COR-L47 (cell line): ENCODE measurements around the gene VENTX.
A peak's percentile ranks its signal among the peaks of the same experiment; 100 is the strongest.
"Not testable (repeated sequence)": the region's sequence is repeated elsewhere in the genome, so short reads cannot be mapped to it uniquely, and the experiment has no call there.

Source experiments
- DNase-seq: peaks from one replicate; lab custom pipeline; 2025; lab: John Stamatoyannopoulos, UW

VENTX gene

GRCh38 chr10:133254421-133255120 lies 16.9 kb downstream of the VENTX start:
- DNase-seq, result no peak

- no peak for DNase-seq
Measured at GRCh38 chr10:133255323-133255722, 17.7 kb downstream of the VENTX start.

GRCh38 chr10:133257489-133258065 lies 19.9 kb downstream of the VENTX start:
- no peak for DNase-seq

DNA sequence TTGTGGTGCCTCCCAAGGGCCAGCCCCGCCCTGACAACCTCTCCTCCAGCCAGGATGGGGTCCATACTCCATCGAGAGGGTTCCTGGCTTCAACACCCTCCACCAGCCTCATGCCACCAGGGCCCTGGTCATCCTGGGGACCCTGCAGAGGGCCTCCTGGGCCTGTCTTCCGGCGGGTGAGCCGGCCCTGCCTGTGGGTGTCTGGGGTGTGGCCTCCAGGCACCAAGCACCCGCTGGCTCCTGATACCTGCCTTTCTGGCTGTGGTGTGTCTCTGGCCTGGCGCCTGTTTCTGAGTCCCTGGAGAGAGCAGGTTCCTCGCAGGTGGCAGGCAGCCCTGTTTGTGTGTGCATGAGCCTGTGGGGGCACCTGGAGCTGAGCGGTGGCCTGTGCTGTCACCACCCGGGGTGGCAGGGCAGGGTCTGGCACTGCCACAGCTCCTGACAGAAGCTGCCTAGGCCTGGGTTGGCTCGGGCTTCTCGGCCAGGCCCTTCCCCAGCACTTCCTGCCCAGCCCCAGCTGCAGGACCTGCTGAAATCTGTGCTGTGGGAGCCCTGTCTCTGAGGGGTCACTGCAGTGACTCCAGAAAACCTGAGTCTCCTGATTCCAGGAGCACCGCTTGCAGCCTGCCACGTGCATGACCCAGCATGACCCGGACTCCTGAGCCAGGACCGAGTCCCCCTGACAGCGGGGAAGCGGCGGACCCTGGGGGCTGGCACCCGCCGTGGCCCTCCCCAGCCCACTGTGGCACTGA lies 20.6 kb downstream of the VENTX start:
- peak; percentile 48 for DNase-seq

DNA sequence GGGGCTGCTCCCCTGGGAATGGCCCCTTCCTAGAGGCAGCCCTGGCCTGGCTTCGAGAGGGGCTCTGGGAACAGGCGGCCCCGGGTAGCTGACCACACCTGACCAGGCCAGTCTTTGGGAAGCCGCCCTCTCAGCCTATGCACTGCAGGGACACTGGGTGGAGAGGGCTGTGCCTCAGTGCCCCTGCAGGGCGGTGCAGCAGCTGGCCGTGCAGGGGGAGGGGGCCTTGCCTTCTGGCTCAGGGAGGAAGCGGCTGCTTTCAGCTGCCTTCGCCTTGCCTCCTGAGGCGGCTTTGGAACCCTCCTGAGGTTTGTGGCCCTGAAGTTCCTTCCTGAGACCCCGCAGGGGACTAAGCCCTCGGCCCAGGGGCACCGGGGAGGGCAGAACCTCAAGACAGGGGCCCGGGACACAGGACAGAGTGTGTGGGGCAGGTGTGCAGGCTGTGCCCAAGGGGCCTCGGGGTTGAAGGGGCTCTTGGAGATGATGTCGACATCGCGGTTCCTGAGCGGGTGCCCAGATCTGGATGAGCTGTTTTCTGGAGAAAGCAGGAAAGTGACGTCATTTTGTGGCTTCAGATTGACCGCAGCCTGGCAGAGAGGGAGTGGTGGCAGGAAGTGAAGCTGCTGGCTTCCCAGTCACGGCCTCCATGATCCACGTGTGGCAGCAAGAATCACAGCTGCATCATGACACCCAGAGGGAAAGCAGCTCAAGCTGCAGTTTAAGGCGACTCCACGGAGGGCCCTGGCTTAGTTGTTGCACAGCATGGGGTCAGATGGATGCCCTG lies 21.4 kb downstream of the VENTX start:
- no peak for DNase-seq

DNA sequence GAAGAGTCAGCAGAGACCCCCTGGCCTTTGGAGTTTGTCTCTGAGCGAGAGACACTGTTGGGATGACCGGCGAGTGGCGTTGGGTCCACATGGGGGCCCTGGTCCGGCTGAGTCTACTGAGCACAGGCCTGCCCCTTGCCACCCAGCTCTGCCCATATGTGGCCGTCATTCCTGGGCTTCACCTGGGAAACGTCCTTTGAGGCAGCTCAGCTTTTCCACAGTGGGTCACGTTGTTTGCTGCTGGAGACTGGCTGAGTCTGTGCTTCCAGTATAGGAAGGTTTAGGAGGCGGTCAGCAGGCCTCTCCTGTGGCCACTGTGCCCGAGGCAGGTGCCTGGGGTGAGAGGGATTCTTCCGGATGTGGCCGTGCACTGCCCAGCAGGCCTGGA lies 21.9 kb downstream of the VENTX start:
- DNase-seq, result no peak

- peak; percentile 46 for DNase-seq
Measured at GRCh38 chr10:133260895-133261725, 23.5 kb downstream of the VENTX start.

DNA sequence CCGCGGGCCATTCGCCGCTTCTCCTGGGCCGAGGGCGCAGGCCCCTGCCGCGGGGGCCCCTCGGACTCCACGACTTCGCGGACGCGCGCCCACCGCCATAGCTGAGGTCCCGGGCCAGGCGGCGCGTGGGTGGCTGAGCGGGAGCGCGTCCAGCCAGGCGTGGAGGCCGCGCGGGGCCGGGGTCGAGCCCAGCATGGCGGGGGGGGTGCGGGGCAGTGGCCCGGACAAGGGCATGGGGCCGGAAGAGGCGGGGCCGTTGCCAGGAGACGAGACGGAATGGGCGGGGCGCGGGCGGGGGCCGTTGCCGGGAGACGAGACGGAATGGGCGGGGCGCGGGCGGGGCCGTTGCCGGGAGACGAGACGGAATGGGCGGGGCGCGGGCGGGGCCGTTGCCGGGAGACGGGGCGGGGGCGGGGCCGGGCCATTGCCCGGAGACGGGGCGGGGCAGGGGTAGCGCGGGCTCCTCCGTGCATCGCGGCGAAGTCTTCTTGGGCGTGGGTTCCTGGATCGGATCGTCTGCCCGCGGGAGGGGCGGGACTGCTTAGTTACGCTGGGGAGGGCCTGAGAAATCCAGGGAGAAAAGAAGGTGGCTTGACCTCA lies 24.2 kb downstream of the VENTX start:
- peak; percentile 48 for DNase-seq

DNA sequence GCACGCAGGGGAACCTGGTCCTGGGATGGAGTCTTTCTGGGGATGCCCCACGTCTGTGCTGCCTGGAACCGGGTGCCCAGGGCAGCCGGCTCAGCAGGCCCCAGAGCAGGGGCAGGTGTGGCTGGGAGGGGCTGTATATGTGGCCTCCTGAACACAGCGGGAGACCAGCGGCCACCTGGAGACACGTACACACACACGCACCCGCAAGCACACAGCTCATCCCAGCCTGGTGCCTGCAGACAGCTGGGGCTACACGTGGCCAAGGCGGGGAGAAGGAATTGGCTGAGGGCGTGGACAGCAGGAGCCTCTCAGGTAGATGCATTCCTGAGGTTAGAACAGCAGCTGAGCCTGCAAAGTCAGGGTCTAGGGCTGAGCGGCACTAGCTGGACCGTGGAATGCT lies 25.0 kb downstream of the VENTX start:
- peak; percentile 78 for DNase-seq

- no peak for DNase-seq
Measured at GRCh38 chr10:133263674-133264073, 26.0 kb downstream of the VENTX start.

GRCh38 chr10:133264461-133264860 lies 26.8 kb downstream of the VENTX start:
- no peak for DNase-seq

- DNase-seq, result not testable (repeated sequence)
Measured at GRCh38 chr10:133265052-133265451, 27.4 kb downstream of the VENTX start.

DNA sequence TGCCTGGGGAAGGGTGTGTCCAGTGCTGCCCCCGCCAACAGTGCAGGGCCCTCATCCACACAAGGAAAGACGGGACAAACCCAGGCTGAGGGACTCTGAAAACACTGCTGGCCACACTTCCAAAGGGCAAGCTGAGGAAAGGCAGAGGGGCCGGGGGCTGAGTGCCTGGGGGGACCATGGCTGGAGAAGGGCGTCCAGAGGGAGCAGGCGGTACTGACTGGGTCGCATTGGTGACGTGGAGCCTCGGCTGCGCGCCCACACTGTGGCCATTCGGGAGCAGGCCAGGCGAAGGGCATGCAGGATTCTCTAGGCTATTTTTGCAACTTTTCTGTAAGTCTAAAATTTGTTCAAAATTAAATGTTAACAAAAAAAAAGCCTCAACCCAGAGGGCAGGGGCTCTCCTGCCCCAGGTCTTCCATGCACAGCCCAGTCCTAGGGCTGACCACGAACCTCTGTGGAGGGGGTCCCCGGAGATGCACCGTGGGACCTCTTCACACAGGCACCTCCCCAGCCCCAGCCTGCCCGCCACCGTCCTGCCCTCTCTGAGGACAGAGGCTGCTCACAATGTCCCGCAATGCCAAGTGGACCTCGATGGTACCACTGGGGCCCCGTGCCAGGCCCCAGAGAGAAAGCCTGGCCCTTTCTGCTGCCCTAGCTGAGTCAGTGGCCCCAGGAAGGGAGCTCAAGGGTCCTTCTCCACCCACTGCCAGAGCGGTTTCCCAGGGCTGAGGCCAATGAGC lies 28.6 kb downstream of the VENTX start:
- DNase-seq, result no peak

DNA sequence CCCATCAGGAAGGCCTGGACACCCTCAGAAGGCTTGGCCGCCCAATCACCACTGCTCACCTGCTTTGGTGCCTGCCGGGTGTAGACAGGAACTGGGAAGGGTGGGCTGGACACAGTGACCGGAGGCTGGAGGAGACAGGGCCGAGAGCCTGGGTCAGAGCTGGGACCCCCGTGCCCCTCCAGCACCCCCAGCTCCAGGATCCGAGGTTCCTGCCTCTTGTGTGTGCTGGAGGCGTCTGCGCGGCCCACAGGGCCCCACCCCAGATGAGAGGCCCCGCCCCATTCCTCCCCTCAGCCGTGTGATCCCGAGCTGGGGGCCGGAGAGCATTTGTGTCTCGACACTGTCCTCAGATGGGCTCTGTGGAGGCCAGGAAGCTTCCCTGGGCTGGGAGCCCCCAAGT lies 29.6 kb downstream of the VENTX start:
- DNase-seq, result no peak

DNA sequence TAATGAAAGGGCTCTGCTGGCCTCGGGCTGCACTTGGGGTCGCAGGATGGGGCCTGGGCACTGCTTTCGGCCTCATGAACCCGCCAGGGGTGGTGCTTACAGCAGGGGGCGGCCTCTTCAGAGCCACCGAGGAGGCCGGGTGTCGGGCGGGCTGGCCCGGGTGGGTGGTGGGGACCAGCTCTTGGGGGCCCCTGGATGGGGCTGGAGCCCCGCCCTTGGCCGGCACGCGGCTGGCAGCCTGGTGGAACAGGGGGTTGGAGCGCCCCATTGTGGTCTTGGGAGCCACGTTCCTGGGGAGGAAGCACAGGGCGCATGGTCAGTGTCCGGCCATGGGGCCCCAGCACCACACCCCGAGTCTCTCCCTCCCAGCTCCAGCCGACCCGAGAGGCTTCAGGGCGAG lies 30.2 kb downstream of the VENTX start:
- DNase-seq, result no peak

GRCh38 chr10:133268532-133268931 lies 30.9 kb downstream of the VENTX start:
- no peak for DNase-seq

GRCh38 chr10:133269367-133269766 lies 31.7 kb downstream of the VENTX start:
- no peak for DNase-seq

DNA sequence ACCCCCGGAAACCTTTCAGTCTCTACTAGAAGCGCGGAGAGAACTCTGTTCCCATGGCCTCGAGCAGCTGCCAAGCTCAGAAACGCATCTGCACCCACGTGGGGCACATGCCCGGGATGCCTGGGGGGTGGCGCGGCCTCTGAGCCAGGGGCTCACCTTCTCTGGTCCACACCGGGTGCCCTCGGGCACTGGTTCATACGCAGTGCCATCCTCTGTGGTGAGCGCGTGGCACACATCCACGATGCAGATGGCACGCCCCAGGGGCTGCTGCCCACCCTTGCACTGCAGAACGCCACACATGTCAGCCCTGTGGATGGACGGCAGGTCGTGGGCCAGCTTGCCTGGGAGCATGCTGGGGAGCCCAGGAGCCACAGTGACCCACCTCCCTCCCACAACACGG lies 32.5 kb downstream of the VENTX start:
- no peak for DNase-seq

- no peak for DNase-seq
Measured at GRCh38 chr10:133270773-133271297, 33.2 kb downstream of the VENTX start.
